ENCODE results near the gene CYP24A1. TPM values are rescaled to one million over a fixed set of nuclear protein-coding genes. Genes with fewer than 3 reads are reported as not detected.

The CYP24A1 gene
- polyA plus RNA-seq, 3 donors = not detected

- H3K27ac ChIP-seq (ENCODE audit: low read depth in 1 of 2, low read length in 2 of 2) = no peak overlapping the region
- no peak for TF ChIP-seq CTCF (IDR thresholded peaks at IDR 0.05)
- no peak overlapping the region for H2AFZ ChIP-seq (ENCODE audit: insufficient read depth, low read depth, low read length, poor library complexity, severe bottlenecking)
- DNase-seq = no peak
- intact Hi-C loops (cut with micrococcal nuclease) = no loop called here
- peaks cover 4 to 17% (median 7%) of the 10 kb centered on the region in 3 donors for H3K27me3 Mint-ChIP-seq (ENCODE audit: low read depth in 3 of 3)
- H3K4me2 ChIP-seq (replicated peaks; ENCODE audit: extremely low read depth, low read length, poor library complexity, severe bottlenecking) = no peak overlapping the region
- no peak overlapping the region for H3K4me3 ChIP-seq (replicated peaks in 1 of 3; ENCODE audit: low read depth in 2 of 3, low read length in 3 of 3)
- no peaks in the 10 kb centered on the region for H3K4me1 Mint-ChIP-seq
- H3K4me3 Mint-ChIP-seq = no peak overlapping the region
- H3K79me2 ChIP-seq (ENCODE audit: insufficient read depth, low read length) = no peaks in the 10 kb centered on the region
- no peaks in the 10 kb centered on the region for H3K36me3 Mint-ChIP-seq
- peaks cover 6 to 19% of the 10 kb centered on the region in 2 donors for H3K27me3 ChIP-seq (ENCODE audit: control insufficient read depth in 2 of 2, insufficient read depth in 2 of 2, low read length in 2 of 2)
- H4K20me1 ChIP-seq (ENCODE audit: insufficient read depth, low read length) = no peaks in the 10 kb centered on the region
- H3K9ac ChIP-seq (ENCODE audit: insufficient read depth, low read length, poor library complexity, severe bottlenecking) = no peak overlapping the region
- WGBS (ENCODE audit: insufficient coverage) = 89% methylated on average over 7 of the region's 11 CpGs
- no peaks in the 10 kb centered on the region for H3K9me3 Mint-ChIP-seq
- no peaks in the 10 kb centered on the region for H3K36me3 ChIP-seq (replicated peaks in 1 of 2; ENCODE audit: control insufficient read depth in 1 of 2, insufficient read depth in 2 of 2, low read length in 2 of 2)
- no peaks in the 10 kb centered on the region for H3K4me1 ChIP-seq (ENCODE audit: control insufficient read depth in 1 of 2, insufficient read depth in 2 of 2, low read length in 2 of 2)
- H3K27ac Mint-ChIP-seq = no peak overlapping the region
- no peaks in the 10 kb centered on the region for H3K9me3 ChIP-seq (replicated peaks in 1 of 2; ENCODE audit: control insufficient read depth in 1 of 2, insufficient read depth in 1 of 2, low read length in 2 of 2)
These were observed 14.5 kb upstream of the CYP24A1 start for GRCh38 chr20:54188132-54188849.

- DNase-seq = no peak
- Histone ChIP-seq H3K9ac (ENCODE audit: insufficient read depth, low read length, poor library complexity, severe bottlenecking) (no peak overlapping the region), H3K79me2 (ENCODE audit: insufficient read depth, low read length) (no peaks in the 10 kb centered on the region), H3K27ac (ENCODE audit: low read depth in 1 of 2, low read length in 2 of 2) (no peak overlapping the region), H3K4me1 (ENCODE audit: control insufficient read depth in 1 of 2, insufficient read depth in 2 of 2, low read length in 2 of 2) (no peaks in the 10 kb centered on the region), H2AFZ (ENCODE audit: insufficient read depth, low read depth, low read length, poor library complexity, severe bottlenecking) (no peak overlapping the region), H3K4me2 (replicated peaks; ENCODE audit: extremely low read depth, low read length, poor library complexity, severe bottlenecking) (no peak overlapping the region), H4K20me1 (ENCODE audit: insufficient read depth, low read length) (no peaks in the 10 kb centered on the region), H3K4me3 (replicated peaks in 1 of 3; ENCODE audit: low read depth in 2 of 3, low read length in 3 of 3) (no peak overlapping the region), H3K36me3 (replicated peaks in 1 of 2; ENCODE audit: control insufficient read depth in 1 of 2, insufficient read depth in 2 of 2, low read length in 2 of 2) (no peaks in the 10 kb centered on the region), H3K9me3 (replicated peaks in 1 of 2; ENCODE audit: control insufficient read depth in 1 of 2, insufficient read depth in 1 of 2, low read length in 2 of 2) (no peaks in the 10 kb centered on the region), H3K27me3 (ENCODE audit: control insufficient read depth in 2 of 2, insufficient read depth in 2 of 2, low read length in 2 of 2) (peaks cover 16 to 25% of the 10 kb centered on the region in 2 donors)
- H3K27me3 Mint-ChIP-seq (ENCODE audit: low read depth in 3 of 3) = peaks cover 12 to 34% (median 13%) of the 10 kb centered on the region in 3 donors
- 90% methylated on average over 6 of the region's 10 CpGs for WGBS (ENCODE audit: insufficient coverage)
- no peak for TF ChIP-seq CTCF (IDR thresholded peaks at IDR 0.05)
- intact Hi-C loops (cut with micrococcal nuclease) = no loop called here
- no peaks in the 10 kb centered on the region for H3K36me3 Mint-ChIP-seq
- no peaks in the 10 kb centered on the region for H3K4me1 Mint-ChIP-seq
- peak overlapping the region in 1 of 2 donors; percentile 35 for H3K4me3 Mint-ChIP-seq
- peak overlapping the region in 1 of 7 donors; percentile 6 for H3K27ac Mint-ChIP-seq
- H3K9me3 Mint-ChIP-seq = no peaks in the 10 kb centered on the region
These were observed 11.3 kb upstream of the CYP24A1 start for GRCh38 chr20:54184904-54185626.

All from CD14-positive monocyte (primary cell).